HepG2 (cell line): ENCODE data around the gene BHLHE41. TPM values are rescaled to one million over a fixed set of nuclear protein-coding genes. Genes with fewer than 3 reads are reported as not detected.

ENCODE experiments used
- GMEB2 ChIP-seq: IDR thresholded peaks from 2 replicates; pipeline ENCODE4 v1.6.1; 2016; ENCODE audit warnings: missing biosample characterization, missing genetic modification reagents, low read depth
- MXD3 ChIP-seq: IDR thresholded peaks from 2 replicates; pipeline ENCODE4 v1.6.1; 2016; ENCODE audit warnings: mild to moderate bottlenecking, missing biosample characterization, missing genetic modification reagents
- REL ChIP-seq: sonication (generic); formaldehyde crosslinking; conservative IDR thresholded peaks from 2 replicates; pipeline ENCODE4 v1.8.0; 2022; ENCODE audit warnings: mild to moderate bottlenecking, missing genetic modification reagents, moderate library complexity
- SAP130 ChIP-seq: IDR thresholded peaks from 2 replicates; pipeline ENCODE4 v1.6.1; 2016; ENCODE audit warnings: low read depth
- SP5 ChIP-seq: IDR thresholded peaks from 2 replicates; pipeline ENCODE4 v1.6.1; 2016; ENCODE audit warnings: low read depth, borderline replicate concordance
- ZBTB40 ChIP-seq, 2 experiments: fragments of 450-650 bp in 1 of 2; sonication (generic) in 1 of 2; formaldehyde crosslinking in 1 of 2; IDR thresholded peaks; 2 replicates each; pipeline versions ENCODE4 v1.6.1 to v1.8.0; 2016 to 2022; ENCODE audit warnings: antibody characterized with exemption in 1 of 2, mild to moderate bottlenecking in 1 of 2, missing genetic modification reagents in 1 of 2
- ZBTB43 ChIP-seq: sonication (generic); formaldehyde crosslinking; conservative IDR thresholded peaks from 2 replicates; pipeline ENCODE4 v1.4.0; 2020; ENCODE audit warnings: missing genetic modification reagents
- ZNF333 ChIP-seq: sonication (generic); formaldehyde crosslinking; IDR thresholded peaks from 2 replicates; pipeline ENCODE4 v1.4.0; 2020; ENCODE audit warnings: mild to moderate bottlenecking, missing genetic modification reagents, borderline replicate concordance
- polyA plus RNA-seq, 8 experiments: library from polyadenylated mRNA; depleted of rRNA in 3 of 8; stranded (reverse) in 7 of 8; unstranded in 1 of 8; fragments of >200 nt; fragmentation: Illumina TruSeq in 4 of 8; extraction: Trizol in 4 of 8; gene quantifications; 2 replicates each; pipeline versions ENCODE4 v1.2.1 to v1.2.3, GENCODE V29; 2011 to 2016; ENCODE audit warnings: low read depth in 4 of 8, missing spikeins in 1 of 8, mixed read lengths in 1 of 8; ENCODE audit not compliant: insufficient read depth in 1 of 8
- total RNA-seq, 5 experiments: library from RNA; depleted of rRNA; stranded (reverse); fragments of >200 nt; fragmentation: Illumina TruSeq; extraction: Trizol; gene quantifications; 2 replicates each; pipeline ENCODE4 v1.2.3, GENCODE V29; 2016; ENCODE audit warnings: low read depth in 1 of 5

Gene BHLHE41
- total and polyA plus RNA-seq, 2 of the 13 experiments (the other 11 are each of a cell fraction or from before 2014, with no cell fraction given) = 0.03 TPM; not detected in 1

GRCh38 chr12:26113853-26114719, 10.8 kb downstream of the BHLHE41 start (continued):
- TF ChIP-seq ZBTB40 (IDR thresholded peaks at IDR 0.05) = no peak
- TF ChIP-seq ZBTB40 (CRISPR knock-in tag; IDR thresholded peaks at IDR 0.05) = peak; percentile 78
- peak; percentile 56; the same call in 1 of the 2 replicates for TF ChIP-seq ZNF333
- peak; percentile 61; the same call in 1 of the 2 replicates for TF ChIP-seq SP5 (CRISPR knock-in tag)
- peak; percentile 73; the same call in 1 of the 2 replicates for TF ChIP-seq ZBTB43 (CRISPR knock-in tag)
- TF ChIP-seq GMEB2 (CRISPR knock-in tag) = peak; percentile 55; the same call in 1 of the 2 replicates
- peak; percentile 76 for TF ChIP-seq REL (CRISPR knock-in tag)
- peak; percentile 86 for TF ChIP-seq SAP130 (CRISPR knock-in tag)
- TF ChIP-seq MXD3 (CRISPR knock-in tag) = peak; percentile 88
